Gastroesophageal sphincter (tissue), 3 donors: ENCODE measurements around the gene KIF26A.

Experiments used
- CTCF ChIP-seq, 4 experiments: fragments of 200-600 bp in 2 of 4; fragments of 450-650 bp in 2 of 4; sonication (generic) in 1 of 4; IDR thresholded peaks; one replicate each; pipeline ENCODE4 v1.5.1; 2017 to 2019; ENCODE audit warnings: antibody characterized with exemption in 4 of 4, mild to moderate bottlenecking in 2 of 4, moderate library complexity in 2 of 4
- EP300 ChIP-seq: sonication (generic); formaldehyde crosslinking; IDR thresholded peaks from one replicate; pipeline ENCODE4 v1.6.1; 2017; ENCODE audit warnings: antibody characterized with exemption, mild to moderate bottlenecking
- POLR2A ChIP-seq, 2 donors: fragments of 450-650 bp; IDR thresholded peaks; one replicate each; pipeline ENCODE4 v1.6.1; 2017; ENCODE audit warnings: antibody characterized with exemption in 2 of 2, mild to moderate bottlenecking in 2 of 2, moderate library complexity in 1 of 2
- POLR2AphosphoS5 ChIP-seq: sonication (generic); formaldehyde crosslinking; IDR thresholded peaks from one replicate; pipeline ENCODE4 v1.6.1; 2017; ENCODE audit warnings: antibody characterized with exemption

- TF ChIP-seq CTCF (IDR thresholded peaks at IDR 0.05) = no peak
- TF ChIP-seq POLR2A (IDR thresholded peaks at IDR 0.05) = no peak
- no peak for TF ChIP-seq POLR2AphosphoS5
- no peak for TF ChIP-seq EP300
Measured at GRCh38 chr14:104206281-104206904, 68.0 kb downstream of the KIF26A start.
